Liver (tissue), 9 donors: ENCODE data around the gene HIVEP2. TPM values are rescaled to one million over a fixed set of nuclear protein-coding genes. Genes with fewer than 3 reads are reported as not detected.

Experiments
- DNase-seq: peaks from one replicate; pipeline ENCODE4 v3.0.0-alpha.2; 2017; ENCODE audit warnings: low spot score
- H3K27ac ChIP-seq, 2 donors: one replicate each; pipeline ENCODE4 v1.7.0; 2013; ENCODE audit warnings: inconsistent platforms in 2 of 2, low read length in 2 of 2, control low read depth in 1 of 2, low read depth in 1 of 2, mild to moderate bottlenecking in 1 of 2
- H3K27me3 ChIP-seq, 4 donors: one replicate each; pipeline versions ENCODE4 v1.6.1 to v1.7.0; 2013; ENCODE audit warnings: low read length in 3 of 4, inconsistent platforms in 1 of 4, mild to moderate bottlenecking in 1 of 4, moderate library complexity in 1 of 4; ENCODE audit not compliant: control insufficient read depth in 4 of 4, insufficient read depth in 4 of 4
- H3K36me3 ChIP-seq, 4 donors: one replicate each; pipeline versions ENCODE4 v1.6.1 to v1.7.0; 2013; ENCODE audit warnings: low read length in 3 of 4, mild to moderate bottlenecking in 3 of 4, low read depth in 1 of 4, moderate library complexity in 1 of 4; ENCODE audit not compliant: control insufficient read depth in 4 of 4, insufficient read depth in 3 of 4
- H3K4me1 ChIP-seq, 4 donors: one replicate each; pipeline versions ENCODE4 v1.6.1 to v1.7.0; 2013; ENCODE audit warnings: low read length in 3 of 4, mild to moderate bottlenecking in 3 of 4, moderate library complexity in 1 of 4; ENCODE audit not compliant: control insufficient read depth in 4 of 4, insufficient read depth in 4 of 4
- H3K4me3 ChIP-seq, 3 donors: one replicate each; pipeline versions ENCODE4 v1.6.1 to v1.7.0; 2013; ENCODE audit warnings: low read length in 3 of 3, control low read depth in 1 of 3, low read depth in 1 of 3, mild to moderate bottlenecking in 1 of 3
- H3K9ac ChIP-seq, 2 donors: one replicate each; pipeline ENCODE4 v1.7.0; 2013; ENCODE audit warnings: low read length in 2 of 2, mild to moderate bottlenecking in 2 of 2, moderate library complexity in 2 of 2, control low read depth in 1 of 2, low read depth in 1 of 2
- H3K9me3 ChIP-seq, 4 donors: one replicate each; pipeline versions ENCODE4 v1.6.1 to v1.7.0; 2013; ENCODE audit warnings: low read length in 3 of 4; ENCODE audit not compliant: control insufficient read depth in 4 of 4
- ATF3 ChIP-seq: IDR thresholded peaks from 2 replicates; pipeline ENCODE4 v1.6.1; 2016; ENCODE audit warnings: antibody characterized with exemption
- CTCF ChIP-seq: fragments of 150-350 bp; IDR thresholded peaks from 2 replicates; pipeline ENCODE4 v1.5.1; 2017; ENCODE audit warnings: improper control_type of control experiment, low read depth, low read length; ENCODE audit not compliant: missing input control
- EGR1 ChIP-seq, 2 donors: IDR thresholded peaks; 2 replicates each; pipeline ENCODE4 v1.6.1; 2016 to 2018; ENCODE audit warnings: antibody characterized with exemption in 2 of 2, low read depth in 2 of 2
- FOXA1 ChIP-seq: IDR thresholded peaks from 2 replicates; pipeline ENCODE4 v1.6.1; 2016; ENCODE audit warnings: antibody characterized with exemption
- FOXA2 ChIP-seq: IDR thresholded peaks from 2 replicates; pipeline ENCODE4 v1.6.1; 2016; ENCODE audit warnings: antibody characterized with exemption
- GABPA ChIP-seq, 2 donors: IDR thresholded peaks in 1 of 2; conservative IDR thresholded peaks in 1 of 2; 2 replicates each; pipeline ENCODE4 v1.6.1; 2016; ENCODE audit warnings: antibody characterized with exemption in 2 of 2, mild to moderate bottlenecking in 1 of 2, moderate library complexity in 1 of 2
- HNF4A ChIP-seq, 2 donors: conservative IDR thresholded peaks; 2 replicates each; pipeline ENCODE4 v1.6.1; 2016; ENCODE audit warnings: antibody characterized with exemption in 2 of 2, mild to moderate bottlenecking in 2 of 2
- HNF4G ChIP-seq: IDR thresholded peaks from 2 replicates; pipeline ENCODE4 v1.6.1; 2016; ENCODE audit warnings: antibody characterized with exemption
- JUND ChIP-seq, 2 donors: IDR thresholded peaks; 2 replicates each; pipeline ENCODE4 v1.6.1; 2016; ENCODE audit warnings: antibody characterized with exemption in 2 of 2
- NR2F2 ChIP-seq: IDR thresholded peaks from 2 replicates; pipeline ENCODE4 v1.6.1; 2016; ENCODE audit warnings: antibody characterized with exemption
- RAD21 ChIP-seq, 2 donors: IDR thresholded peaks; 2 replicates each; pipeline ENCODE4 v1.6.1; 2016; ENCODE audit warnings: antibody characterized with exemption in 2 of 2, mild to moderate bottlenecking in 2 of 2
- REST ChIP-seq: IDR thresholded peaks from 2 replicates; pipeline ENCODE4 v1.6.1; 2016; ENCODE audit warnings: antibody characterized with exemption, mild to moderate bottlenecking
- RXRA ChIP-seq, 2 donors: IDR thresholded peaks; 2 replicates each; pipeline ENCODE4 v1.6.1; 2017 to 2018; ENCODE audit warnings: antibody characterized with exemption in 2 of 2, mild to moderate bottlenecking in 1 of 2
- SP1 ChIP-seq: IDR thresholded peaks from 2 replicates; pipeline ENCODE4 v1.6.1; 2018; ENCODE audit warnings: antibody characterized with exemption, mild to moderate bottlenecking
- TAF1 ChIP-seq: conservative IDR thresholded peaks from 2 replicates; pipeline ENCODE4 v1.6.1; 2016; ENCODE audit warnings: antibody characterized with exemption, mild to moderate bottlenecking
- YY1 ChIP-seq: IDR thresholded peaks from 2 replicates; pipeline ENCODE4 v1.6.1; 2016; ENCODE audit warnings: antibody characterized with exemption, mild to moderate bottlenecking
- WGBS: extraction: QIAGEN DNeasy Blood & Tissue Kit; methylation state at CpG from one replicate; pipeline ENCODE4 v1.1.7; 2013; 5-methylcytosine and 5-hydroxymethylcytosine counted together
- polyA plus RNA-seq, 2 donors: library from polyadenylated mRNA; stranded (reverse) in 1 of 2; unstranded in 1 of 2; fragments of 200-250 nt in 1 of 2; fragments of >200 nt in 1 of 2; fragmentation: Nextera tagmentation in 1 of 2; extraction: Ambion mirVana in 1 of 2; gene quantifications; one replicate each; pipeline versions ENCODE4 v1.2.1 to v1.2.3, GENCODE V29; 2013 to 2015
- total RNA-seq, 2 donors: library from RNA; depleted of rRNA; stranded (reverse); fragments of >200 nt; gene quantifications; one replicate each; pipeline ENCODE4 v1.2.3, GENCODE V29; 2014
- TF ChIP-seq, protein P1 (sequence below): IDR thresholded peaks from 2 replicates; pipeline ENCODE4 v1.6.1; 2016; ENCODE audit warnings: antibody characterized with exemption
- TF ChIP-seq, protein P2 (sequence below): IDR thresholded peaks from 2 replicates; pipeline ENCODE4 v1.6.1; 2016; ENCODE audit warnings: antibody characterized with exemption
- donor health status: healthy.
- donor health status: healthy.
- donor health status: healthy.
- donor health status: healthy.
- donor health status: healthy.

HIVEP2 gene
- total and polyA plus RNA-seq, 4 donors: 0.82 to 6.6 (median 1.3) TPM

- Histone ChIP-seq H3K9me3 (no peaks in the 10 kb centered on the region), H3K27me3 (no peaks in the 10 kb centered on the region), H3K36me3 (peaks cover 0 to 27% (median 24%) of the 10 kb centered on the region in 4 donors), H3K27ac (no peak overlapping the region), H3K9ac (no peak overlapping the region), H3K4me1 (no peaks in the 10 kb centered on the region), H3K4me3 (no peak overlapping the region)
- TF ChIP-seq HNF4G (no peak), NR2F2 (no peak), JUND (IDR thresholded peaks at IDR 0.05) (no peak), RAD21 (IDR thresholded peaks at IDR 0.05) (no peak), SP1 (no peak), FOXA2 (no peak), EGR1 (IDR thresholded peaks at IDR 0.05; ENCODE audit: low read depth in 2 of 2) (no peak), FOXA1 (no peak)
- DNase-seq: no peak
- 93% methylated on average over 4 of the region's 4 CpGs for WGBS
Measured at GRCh38 chr6:142763205-142763604, 181.8 kb downstream of the HIVEP2 start.

- TF ChIP-seq HNF4A (conservative IDR thresholded peaks at IDR 0.05) (no peak), JUND (IDR thresholded peaks at IDR 0.05) (no peak), ATF3 (no peak), FOXA2 (no peak), GABPA (IDR thresholded peaks at IDR 0.05 in 1 of 2, conservative IDR thresholded peaks at IDR 0.05 in 1 of 2) (no peak), CTCF (no peak), SP1 (no peak), FOXA1 (no peak), EGR1 (IDR thresholded peaks at IDR 0.05; ENCODE audit: low read depth in 2 of 2) (no peak), RXRA (IDR thresholded peaks at IDR 0.05) (no peak), NR2F2 (no peak), RAD21 (IDR thresholded peaks at IDR 0.05) (no peak), REST (no peak), TAF1 (no peak), YY1 (no peak), HNF4G (no peak)
- TF ChIP-seq, protein P1, sequence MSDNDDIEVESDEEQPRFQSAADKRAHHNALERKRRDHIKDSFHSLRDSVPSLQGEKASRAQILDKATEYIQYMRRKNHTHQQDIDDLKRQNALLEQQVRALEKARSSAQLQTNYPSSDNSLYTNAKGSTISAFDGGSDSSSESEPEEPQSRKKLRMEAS: no peak
- TF ChIP-seq, protein P2, sequence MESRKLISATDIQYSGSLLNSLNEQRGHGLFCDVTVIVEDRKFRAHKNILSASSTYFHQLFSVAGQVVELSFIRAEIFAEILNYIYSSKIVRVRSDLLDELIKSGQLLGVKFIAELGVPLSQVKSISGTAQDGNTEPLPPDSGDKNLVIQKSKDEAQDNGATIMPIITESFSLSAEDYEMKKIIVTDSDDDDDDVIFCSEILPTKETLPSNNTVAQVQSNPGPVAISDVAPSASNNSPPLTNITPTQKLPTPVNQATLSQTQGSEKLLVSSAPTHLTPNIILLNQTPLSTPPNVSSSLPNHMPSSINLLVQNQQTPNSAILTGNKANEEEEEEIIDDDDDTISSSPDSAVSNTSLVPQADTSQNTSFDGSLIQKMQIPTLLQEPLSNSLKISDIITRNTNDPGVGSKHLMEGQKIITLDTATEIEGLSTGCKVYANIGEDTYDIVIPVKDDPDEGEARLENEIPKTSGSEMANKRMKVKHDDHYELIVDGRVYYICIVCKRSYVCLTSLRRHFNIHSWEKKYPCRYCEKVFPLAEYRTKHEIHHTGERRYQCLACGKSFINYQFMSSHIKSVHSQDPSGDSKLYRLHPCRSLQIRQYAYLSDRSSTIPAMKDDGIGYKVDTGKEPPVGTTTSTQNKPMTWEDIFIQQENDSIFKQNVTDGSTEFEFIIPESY: no peak
- 100% methylated on average over 1 of the region's 1 CpG for WGBS
- peaks cover 0 to 30% (median 27%) of the 10 kb centered on the region in 4 donors for H3K36me3 ChIP-seq
Measured at GRCh38 chr6:142761756-142762155, 183.2 kb downstream of the HIVEP2 start.

More at GRCh38 chr6:142761756-142762155, 183.2 kb downstream of the HIVEP2 start:
- Histone ChIP-seq H3K4me3 (no peak overlapping the region), H3K9me3 (no peaks in the 10 kb centered on the region), H3K27me3 (no peaks in the 10 kb centered on the region), H3K9ac (no peak overlapping the region), H3K4me1 (no peaks in the 10 kb centered on the region), H3K27ac (no peak overlapping the region)
- DNase-seq: no peak
